ENCODE measurements around the gene AUNIP.
A peak's percentile ranks its signal among the peaks of the same experiment; 100 is the strongest.

The AUNIP gene

GRCh38 chr1:25854554-25854953, 4.7 kb downstream of the AUNIP start (continued):
- no peak for TF ChIP-seq TSHZ1 (tag by site-specific recombination; IDR thresholded peaks at IDR 0.05; ENCODE audit: borderline replicate concordance)
- 0 out of 2 replicates have a peak, but pooled peaks have one; percentile 32 for TF ChIP-seq KLF1 (tag by site-specific recombination; IDR thresholded peaks at IDR 0.05)
- no peak for TF ChIP-seq ZNF624 (tag by site-specific recombination; IDR thresholded peaks at IDR 0.05)
- TF ChIP-seq ZNF670 (tag by site-specific recombination; IDR thresholded peaks at IDR 0.05; ENCODE audit: low read depth) = no peak

DNA sequence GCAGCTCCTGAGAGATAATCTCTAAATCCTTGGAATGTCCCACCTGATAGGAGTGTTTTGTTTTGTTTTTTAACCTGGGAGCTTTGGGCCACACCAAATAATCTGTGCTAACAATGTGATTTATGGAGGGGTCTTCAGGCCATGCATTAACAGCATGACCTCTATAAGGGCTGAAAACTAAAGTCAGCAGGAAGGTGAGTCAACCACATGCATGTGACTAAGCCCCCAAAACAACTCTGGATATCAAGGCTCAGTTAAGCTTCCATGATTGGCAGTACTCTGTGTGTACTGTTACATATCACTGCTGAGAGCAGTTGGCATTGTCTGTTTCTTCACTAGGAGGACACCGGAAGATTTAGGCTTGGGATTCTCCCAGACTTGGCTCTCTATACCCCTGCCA, 10.7 kb downstream of the AUNIP start:
- Histone ChIP-seq H3K4me3 (ENCODE audit: low read depth, low read length) (no peak overlapping the region), H3K4me1 (ENCODE audit: control insufficient read depth, insufficient read depth, low read length) (peaks cover 3% of the 10 kb centered on the region; the same call in 1 of the 2 replicates), H3K36me3 (ENCODE audit: control insufficient read depth in 2 of 2, insufficient read depth in 1 of 2, low read length in 2 of 2) (peaks cover 0 to 2% of the 10 kb centered on the region in 2 experiments; a peak in 1 of 3 replicates), H3K9me3 (ENCODE audit: control insufficient read depth, insufficient read depth, low read depth, low read length) (no peaks in the 10 kb centered on the region), H3K27ac (ENCODE audit: extremely low read depth, low read depth, low read length) (no peak overlapping the region)
- TF ChIP-seq ZNF560 (tag by site-specific recombination; IDR thresholded peaks at IDR 0.05; ENCODE audit: borderline replicate concordance) (no peak), TRIM28 (IDR thresholded peaks at IDR 0.05; ENCODE audit: borderline replicate concordance, low read length) (peak; percentile 43; the same call in 1 of the 2 replicates), PRDM10 (tag by site-specific recombination; IDR thresholded peaks at IDR 0.05) (peak; percentile 76), KLF8 (tag by site-specific recombination; IDR thresholded peaks at IDR 0.05) (no peak), SCRT1 (tag by site-specific recombination; IDR thresholded peaks at IDR 0.05; ENCODE audit: borderline replicate concordance) (no peak), ZNF677 (tag by site-specific recombination; IDR thresholded peaks at IDR 0.05) (no peak), PRDM4 (tag by site-specific recombination; IDR thresholded peaks at IDR 0.05) (0 out of 2 replicates have a peak, but pooled peaks have one; percentile 45)
- TF ChIP-seq, protein P1, sequence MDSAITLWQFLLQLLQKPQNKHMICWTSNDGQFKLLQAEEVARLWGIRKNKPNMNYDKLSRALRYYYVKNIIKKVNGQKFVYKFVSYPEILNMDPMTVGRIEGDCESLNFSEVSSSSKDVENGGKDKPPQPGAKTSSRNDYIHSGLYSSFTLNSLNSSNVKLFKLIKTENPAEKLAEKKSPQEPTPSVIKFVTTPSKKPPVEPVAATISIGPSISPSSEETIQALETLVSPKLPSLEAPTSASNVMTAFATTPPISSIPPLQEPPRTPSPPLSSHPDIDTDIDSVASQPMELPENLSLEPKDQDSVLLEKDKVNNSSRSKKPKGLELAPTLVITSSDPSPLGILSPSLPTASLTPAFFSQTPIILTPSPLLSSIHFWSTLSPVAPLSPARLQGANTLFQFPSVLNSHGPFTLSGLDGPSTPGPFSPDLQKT (IDR thresholded peaks at IDR 0.05; ENCODE audit: borderline replicate concordance, low read depth, low read length) = no peak
- TF ChIP-seq, protein P2, sequence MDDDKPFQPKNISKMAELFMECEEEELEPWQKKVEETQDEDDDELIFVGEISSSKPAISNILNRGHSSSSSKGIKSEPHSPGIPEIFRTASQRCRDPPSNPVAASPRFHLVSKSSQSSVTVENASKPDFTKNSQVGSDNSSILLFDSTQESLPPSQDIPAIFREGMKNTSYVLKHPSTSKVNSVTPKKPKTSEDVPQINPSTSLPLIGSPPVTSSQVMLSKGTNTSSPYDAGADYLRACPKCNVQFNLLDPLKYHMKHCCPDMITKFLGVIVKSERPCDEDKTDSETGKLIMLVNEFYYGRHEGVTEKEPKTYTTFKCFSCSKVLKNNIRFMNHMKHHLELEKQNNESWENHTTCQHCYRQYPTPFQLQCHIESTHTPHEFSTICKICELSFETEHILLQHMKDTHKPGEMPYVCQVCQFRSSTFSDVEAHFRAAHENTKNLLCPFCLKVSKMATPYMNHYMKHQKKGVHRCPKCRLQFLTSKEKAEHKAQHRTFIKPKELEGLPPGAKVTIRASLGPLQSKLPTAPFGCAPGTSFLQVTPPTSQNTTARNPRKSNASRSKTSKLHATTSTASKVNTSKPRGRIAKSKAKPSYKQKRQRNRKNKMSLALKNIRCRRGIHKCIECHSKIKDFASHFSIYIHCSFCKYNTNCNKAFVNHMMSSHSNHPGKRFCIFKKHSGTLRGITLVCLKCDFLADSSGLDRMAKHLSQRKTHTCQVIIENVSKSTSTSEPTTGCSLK (tag by site-specific recombination; IDR thresholded peaks at IDR 0.05) = no peak
- ChIA-PET POLR2A (interaction anchor here (0.7 to 1.5 kb wide), 3 partner anchors 26 to 240 kb away, joined by 3 to 4 read pairs (median 4); no protein-coding TSS in a partner anchor), CTCF (interaction anchor here (0.6 kb wide), 1 partner anchor 398 kb away, joined by 4 read pairs; no protein-coding TSS in a partner anchor)
